Astrocyte (in vitro differentiated cells and primary cell): ENCODE measurements around the gene TENM4. TPM values are rescaled to one million over a fixed set of nuclear protein-coding genes. Genes with fewer than 3 reads are reported as not detected.

ENCODE experiments used
- DNase-seq: peaks from one replicate; pipeline ENCODE4 v3.0.0-alpha.2; 2010; ENCODE audit warnings: low read depth
- FAIRE-seq: peaks from 2 replicates; lab custom pipeline; 2011; peaks lifted over from hg19 to GRCh38; lab: Jason Lieb, UNC
- H2AFZ ChIP-seq: 2 replicates; pipeline ENCODE4 v1.6.0; 2012; ENCODE audit warnings: low read depth, low read length, inconsistent platforms
- H3K27ac ChIP-seq: 2 replicates; pipeline ENCODE4 v1.5.1; 2011; ENCODE audit warnings: low read depth, low read length, inconsistent platforms
- H3K27me3 ChIP-seq: 2 replicates; pipeline ENCODE4 v1.6.0; 2011; ENCODE audit warnings: low read length, inconsistent platforms; ENCODE audit not compliant: insufficient read depth
- H3K36me3 ChIP-seq: 2 replicates; pipeline ENCODE4 v1.5.1; 2011; ENCODE audit warnings: low read length, inconsistent platforms; ENCODE audit not compliant: insufficient read depth
- H3K4me1 ChIP-seq: 2 replicates; pipeline ENCODE4 v1.5.1; 2011; ENCODE audit warnings: low read length, inconsistent platforms; ENCODE audit not compliant: insufficient read depth
- H3K4me2 ChIP-seq: 2 replicates; pipeline ENCODE4 v1.6.0; 2012; ENCODE audit warnings: low read length, inconsistent platforms
- H3K4me3 ChIP-seq: 2 replicates; pipeline ENCODE4 v1.5.1; 2011; ENCODE audit warnings: low read depth, mild to moderate bottlenecking, low read length, inconsistent platforms; ENCODE audit not compliant: insufficient read depth
- H3K79me2 ChIP-seq: 2 replicates; pipeline ENCODE4 v1.6.0; 2012; ENCODE audit warnings: mild to moderate bottlenecking, low read length, inconsistent platforms; ENCODE audit not compliant: insufficient read depth
- H3K9ac ChIP-seq: 2 replicates; pipeline ENCODE4 v1.6.0; 2012; ENCODE audit warnings: mild to moderate bottlenecking, low read length, inconsistent platforms
- H3K9me3 ChIP-seq: 2 replicates; pipeline ENCODE4 v1.5.1; 2012; ENCODE audit warnings: low read depth, mild to moderate bottlenecking, low read length, inconsistent platforms; ENCODE audit not compliant: insufficient read depth
- H4K20me1 ChIP-seq: 2 replicates; pipeline ENCODE4 v1.6.0; 2012; ENCODE audit warnings: low read length, inconsistent platforms; ENCODE audit not compliant: insufficient read depth
- H3K27ac Mint-ChIP-seq: one replicate; pipeline ENCODE4 v1.8.0; 2021; ENCODE audit warnings: mild to moderate bottlenecking, mixed read lengths; ENCODE audit not compliant: unreplicated experiment
- H3K27me3 Mint-ChIP-seq: one replicate; pipeline ENCODE4 v1.8.0; 2021; ENCODE audit warnings: low read depth, mixed read lengths; ENCODE audit not compliant: unreplicated experiment
- H3K36me3 Mint-ChIP-seq: one replicate; pipeline ENCODE4 v1.8.0; 2021; ENCODE audit warnings: low read depth, mixed read lengths; ENCODE audit not compliant: unreplicated experiment
- H3K4me1 Mint-ChIP-seq: one replicate; pipeline ENCODE4 v1.8.0; 2021; ENCODE audit warnings: low read depth, mixed read lengths; ENCODE audit not compliant: unreplicated experiment
- H3K4me3 Mint-ChIP-seq: one replicate; pipeline ENCODE4 v1.8.0; 2021; ENCODE audit warnings: mild to moderate bottlenecking, moderate library complexity, mixed read lengths; ENCODE audit not compliant: unreplicated experiment
- H3K9me3 Mint-ChIP-seq: one replicate; pipeline ENCODE4 v1.8.0; 2021; ENCODE audit warnings: mild to moderate bottlenecking, mixed read lengths; ENCODE audit not compliant: unreplicated experiment
- CTCF ChIP-seq: IDR thresholded peaks from 2 replicates; pipeline ENCODE4 v1.5.1; 2011; ENCODE audit warnings: low read depth, mild to moderate bottlenecking, inconsistent platforms, low read length, moderate library complexity; ENCODE audit not compliant: insufficient read depth
- EZH2 ChIP-seq: IDR thresholded peaks from 2 replicates; pipeline ENCODE4 v1.6.1; 2012; ENCODE audit warnings: mild to moderate bottlenecking, low read length, inconsistent platforms; ENCODE audit not compliant: insufficient read depth
- total RNA-seq: library from RNA; stranded (reverse); gene quantifications from 2 replicates; pipeline ENCODE4 v1.2.1, GENCODE V29; 2021

Gene TENM4
- total RNA-seq, 1 donor from 2014 or later = 7.5 TPM

- Mint-ChIP-seq H3K27me3 (no peaks in the 10 kb centered on the region), H3K9me3 (peaks cover 3% of the 10 kb centered on the region), H3K36me3 (no peaks in the 10 kb centered on the region), H3K27ac (no peak overlapping the region), H3K4me1 (no peaks in the 10 kb centered on the region), H3K4me3 (no peak overlapping the region)
- DNase-seq = no peak
- no peak for FAIRE-seq
- Histone ChIP-seq H3K4me3 (no peak overlapping the region), H4K20me1 (no peaks in the 10 kb centered on the region), H3K9me3 (no peaks in the 10 kb centered on the region), H3K4me1 (no peaks in the 10 kb centered on the region), H3K79me2 (no peaks in the 10 kb centered on the region), H3K27me3 (no peaks in the 10 kb centered on the region), H3K4me2 (no peak overlapping the region), H2AFZ (no peak overlapping the region), H3K9ac (no peak overlapping the region), H3K36me3 (no peaks in the 10 kb centered on the region), H3K27ac (no peak overlapping the region)
- no peak for TF ChIP-seq EZH2
- no peak for TF ChIP-seq CTCF
Measured at GRCh38 chr11:78607696-78608095, 833.1 kb downstream of the TENM4 start.

DNA sequence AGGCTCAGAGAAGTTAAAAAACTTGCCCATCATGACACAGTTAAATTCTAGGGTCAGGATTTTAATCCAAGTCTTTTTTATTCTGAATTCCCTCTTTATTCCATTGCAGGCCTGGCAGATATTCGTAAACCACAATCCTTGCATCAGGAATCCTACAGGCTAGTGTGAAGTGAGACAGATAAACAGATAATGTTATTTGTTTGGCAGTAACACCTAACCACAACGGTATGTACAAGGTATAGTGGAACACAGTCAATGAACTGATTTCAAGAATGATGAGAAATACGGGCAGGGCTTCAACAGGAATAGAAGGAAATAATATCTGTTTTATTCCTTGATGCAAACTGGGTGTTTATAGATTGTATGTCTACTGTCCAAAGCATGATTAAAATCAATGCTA, 834.2 kb downstream of the TENM4 start:
- no peaks in the 10 kb centered on the region for H3K79me2 ChIP-seq
- no peak overlapping the region for H3K27ac ChIP-seq
- H3K4me2 ChIP-seq = no peak overlapping the region
- H3K27me3 ChIP-seq = no peaks in the 10 kb centered on the region
- Mint-ChIP-seq H3K36me3 (no peaks in the 10 kb centered on the region), H3K9me3 (peaks cover 2% of the 10 kb centered on the region), H3K27ac (no peak overlapping the region), H3K27me3 (peaks cover 3% of the 10 kb centered on the region), H3K4me1 (no peaks in the 10 kb centered on the region), H3K4me3 (no peak overlapping the region)
- DNase-seq (no peak), FAIRE-seq (no peak)
- H4K20me1 ChIP-seq = no peaks in the 10 kb centered on the region
- no peak overlapping the region for H3K4me3 ChIP-seq
- no peak overlapping the region for H3K9ac ChIP-seq
- TF ChIP-seq EZH2 (no peak), CTCF (no peak)
- H3K4me1 ChIP-seq = no peaks in the 10 kb centered on the region
- no peaks in the 10 kb centered on the region for H3K36me3 ChIP-seq
- no peaks in the 10 kb centered on the region for H3K9me3 ChIP-seq
- H2AFZ ChIP-seq = no peak overlapping the region

DNA sequence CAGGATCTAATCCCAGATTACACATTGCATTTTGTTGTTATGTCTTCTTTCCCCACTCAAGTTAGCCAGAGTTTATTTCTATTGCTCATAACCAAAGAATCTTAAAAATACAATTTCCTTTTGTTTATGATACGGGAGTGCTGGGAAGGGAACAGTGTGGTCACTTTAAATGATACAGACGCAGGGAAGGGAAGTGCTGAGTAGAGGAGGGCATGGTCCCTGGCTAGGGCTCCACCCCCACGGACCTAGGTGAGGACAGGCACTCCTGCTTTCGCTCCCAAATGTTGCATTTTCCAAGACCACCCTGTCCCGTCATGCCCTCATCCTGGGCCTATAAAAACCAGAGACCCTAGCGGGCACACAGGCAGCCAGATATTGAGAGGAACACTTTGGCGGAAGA, 835.5 kb downstream of the TENM4 start:
- Histone ChIP-seq H3K9me3 (no peaks in the 10 kb centered on the region), H3K9ac (no peak overlapping the region), H3K4me3 (no peak overlapping the region), H4K20me1 (no peaks in the 10 kb centered on the region), H3K4me2 (no peak overlapping the region), H3K4me1 (no peaks in the 10 kb centered on the region), H2AFZ (no peak overlapping the region), H3K27me3 (no peaks in the 10 kb centered on the region), H3K36me3 (no peaks in the 10 kb centered on the region), H3K79me2 (no peaks in the 10 kb centered on the region), H3K27ac (no peak overlapping the region)
- Mint-ChIP-seq H3K4me3 (no peak overlapping the region), H3K4me1 (no peaks in the 10 kb centered on the region), H3K27me3 (peaks cover 8% of the 10 kb centered on the region), H3K36me3 (no peaks in the 10 kb centered on the region), H3K9me3 (peaks cover 2% of the 10 kb centered on the region), H3K27ac (no peak overlapping the region)
- FAIRE-seq (no peak), DNase-seq (no peak)
- TF ChIP-seq CTCF (no peak), EZH2 (no peak)
